ENCODE results near the gene RNF151. TPM values are rescaled to one million over a fixed set of nuclear protein-coding genes. Genes with fewer than 3 reads are reported as not detected.
A peak's percentile ranks its signal among the peaks of the same experiment; 100 is the strongest.

Gene RNF151
- total and polyA plus RNA-seq, 2 of the 13 experiments (the other 11 are each of a cell fraction or from before 2014, with no cell fraction given), result not detected

- intact Hi-C loops (cut with micrococcal nuclease; ENCODE audit: unreplicated experiment) (no loop called here), in situ Hi-C loops (cut with HindIII; ENCODE audit: extremely low pct_ligation_motif_present, low pct_unique_long_range_greater_than_20kb) (no loop called here)
- Histone ChIP-seq H3K4me2 (ENCODE audit: low read depth, low read length) (peak overlapping the region; percentile 95), H2AFZ (ENCODE audit: low read length) (no peak overlapping the region), H3K27me3 (ENCODE audit: control insufficient read depth in 1 of 2, insufficient read depth in 2 of 2, low read length in 2 of 2) (peaks cover 0 to 8% of the 10 kb centered on the region in 2 experiments; a peak in 2 of 5 replicates), H3K36me3 (replicated peaks in 1 of 2; ENCODE audit: control insufficient read depth in 1 of 2, insufficient read depth in 2 of 2, low read length in 2 of 2) (peaks cover 2 to 5% of the 10 kb centered on the region in 2 experiments; a peak in 3 of 5 replicates), H3K4me1 (ENCODE audit: insufficient read depth, low read length) (peaks cover 52% of the 10 kb centered on the region), H4K20me1 (ENCODE audit: insufficient read depth, low read length) (no peaks in the 10 kb centered on the region), H3K79me2 (ENCODE audit: insufficient read depth, low read length) (no peaks in the 10 kb centered on the region), H3K4me3 (replicated peaks in 1 of 3; ENCODE audit: insufficient read depth in 1 of 3, low read depth in 2 of 3, low read length in 3 of 3) (peak overlapping the region in 1 of 3 experiments; percentile 82; a peak in 2 of 6 replicates), H3K9ac (ENCODE audit: insufficient read depth, low read depth, low read length) (no peak overlapping the region), H3K27ac (ENCODE audit: extremely low read length, insufficient read depth, low read length) (no peak overlapping the region), H3K9me3 (ENCODE audit: low read length) (no peaks in the 10 kb centered on the region)
- BruUV-seq (replicated peaks), result no TSS peak
- FAIRE-seq (no peak), DNase-seq (ENCODE audit: low spot score) (no peak), ATAC-seq (no peak)
- no peak for TF ChIP-seq SNAPC4 (CRISPR knock-in tag; IDR thresholded peaks at IDR 0.05)
- TF ChIP-seq CREBL2 (CRISPR knock-in tag; IDR thresholded peaks at IDR 0.05; ENCODE audit: borderline replicate concordance), result no peak
- 0 out of 2 replicates have a peak, but pooled peaks have one; percentile 7 for TF ChIP-seq ZSCAN21 (CRISPR knock-in tag; IDR thresholded peaks at IDR 0.05; ENCODE audit: borderline replicate concordance)
- TF ChIP-seq HDAC6 (IDR thresholded peaks at IDR 0.05; ENCODE audit: low read depth, low read length), result no peak
- ChIA-PET POLR2A (interaction anchor here (0.7 to 2.6 kb wide), 5 partner anchors 20 to 164 kb away, joined by 3 to 16 read pairs (median 9); partner anchors contain the start of genes RPS2, TBL3 and TRAF7), CTCF (ENCODE audit: low intra/inter-chr PET ratio, low total read pairs) (no interaction called here)
- 92% methylated on average over 22 of the region's 22 CpGs for WGBS (ENCODE audit: low lambda C conversion rate)
These were observed 24.9 kb downstream of the RNF151 start for GRCh38 chr16:1991588-1991947.

Measured in HepG2 (cell line).